ENCODE results near the gene SIRT7. TPM values are rescaled to one million over a fixed set of nuclear protein-coding genes. Genes with fewer than 3 reads are reported as not detected.
"Not testable (repeated sequence)": the region's sequence is repeated elsewhere in the genome, so short reads cannot be mapped to it uniquely, and the experiment has no call there.

SIRT7 gene
- total RNA-seq, 1 donor from 2014 or later, result 20.9 TPM

DNA sequence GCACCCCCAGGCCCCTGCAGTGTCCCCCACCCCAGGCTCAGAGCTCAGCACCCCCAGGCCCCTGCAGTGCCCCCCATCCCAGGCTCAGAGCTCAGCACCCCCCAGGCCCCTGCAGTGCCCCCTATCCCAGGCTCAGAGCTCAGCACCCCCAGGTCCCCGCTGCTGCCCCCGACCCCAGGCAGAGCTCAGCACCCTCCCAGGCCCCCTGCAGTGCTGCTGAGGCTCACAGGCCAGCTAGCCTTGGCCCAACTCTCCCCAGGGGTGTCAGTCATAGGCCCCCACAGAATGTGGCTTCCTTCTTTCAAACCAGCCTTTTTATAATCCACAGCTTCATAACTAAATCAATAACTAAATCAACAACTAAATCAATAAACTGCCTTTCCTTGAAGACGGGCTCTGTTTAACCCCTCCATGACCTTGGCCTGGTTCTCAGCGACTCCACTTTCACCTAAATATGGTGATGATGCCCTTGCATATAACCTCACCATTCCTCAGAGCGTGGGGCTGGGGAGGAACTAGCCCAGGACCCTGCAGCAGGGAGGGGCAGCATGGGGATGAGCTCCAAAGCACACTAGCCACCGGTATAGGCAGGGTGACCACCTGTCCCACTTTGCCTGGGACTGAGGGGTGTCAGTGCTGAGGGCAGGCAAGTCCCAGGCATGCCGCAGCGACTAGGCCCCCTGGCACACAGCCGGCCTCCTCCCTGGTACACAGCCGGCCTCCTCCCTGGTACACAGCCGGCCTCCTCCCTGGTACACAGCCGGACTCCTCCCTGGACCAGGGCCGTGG is 38.0 kb upstream of the SIRT7 start:
- H3K27ac Mint-ChIP-seq (ENCODE audit: unreplicated experiment), result no peak overlapping the region
- no peaks in the 10 kb centered on the region for H3K9me3 Mint-ChIP-seq (ENCODE audit: unreplicated experiment)
- peaks cover 18% of the 10 kb centered on the region for H3K27me3 Mint-ChIP-seq (ENCODE audit: unreplicated experiment)
- no peaks in the 10 kb centered on the region for H3K36me3 Mint-ChIP-seq (ENCODE audit: unreplicated experiment)
- TF ChIP-seq, protein P1, sequence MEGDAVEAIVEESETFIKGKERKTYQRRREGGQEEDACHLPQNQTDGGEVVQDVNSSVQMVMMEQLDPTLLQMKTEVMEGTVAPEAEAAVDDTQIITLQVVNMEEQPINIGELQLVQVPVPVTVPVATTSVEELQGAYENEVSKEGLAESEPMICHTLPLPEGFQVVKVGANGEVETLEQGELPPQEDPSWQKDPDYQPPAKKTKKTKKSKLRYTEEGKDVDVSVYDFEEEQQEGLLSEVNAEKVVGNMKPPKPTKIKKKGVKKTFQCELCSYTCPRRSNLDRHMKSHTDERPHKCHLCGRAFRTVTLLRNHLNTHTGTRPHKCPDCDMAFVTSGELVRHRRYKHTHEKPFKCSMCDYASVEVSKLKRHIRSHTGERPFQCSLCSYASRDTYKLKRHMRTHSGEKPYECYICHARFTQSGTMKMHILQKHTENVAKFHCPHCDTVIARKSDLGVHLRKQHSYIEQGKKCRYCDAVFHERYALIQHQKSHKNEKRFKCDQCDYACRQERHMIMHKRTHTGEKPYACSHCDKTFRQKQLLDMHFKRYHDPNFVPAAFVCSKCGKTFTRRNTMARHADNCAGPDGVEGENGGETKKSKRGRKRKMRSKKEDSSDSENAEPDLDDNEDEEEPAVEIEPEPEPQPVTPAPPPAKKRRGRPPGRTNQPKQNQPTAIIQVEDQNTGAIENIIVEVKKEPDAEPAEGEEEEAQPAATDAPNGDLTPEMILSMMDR (IDR thresholded peaks at IDR 0.05), result no peak
- no peak for DNase-seq (ENCODE audit: extremely low spot score, unreplicated experiment)
- H3K4me3 Mint-ChIP-seq (ENCODE audit: unreplicated experiment), result no peak overlapping the region
- H3K4me1 Mint-ChIP-seq (ENCODE audit: unreplicated experiment), result peaks cover 2% of the 10 kb centered on the region

DNA sequence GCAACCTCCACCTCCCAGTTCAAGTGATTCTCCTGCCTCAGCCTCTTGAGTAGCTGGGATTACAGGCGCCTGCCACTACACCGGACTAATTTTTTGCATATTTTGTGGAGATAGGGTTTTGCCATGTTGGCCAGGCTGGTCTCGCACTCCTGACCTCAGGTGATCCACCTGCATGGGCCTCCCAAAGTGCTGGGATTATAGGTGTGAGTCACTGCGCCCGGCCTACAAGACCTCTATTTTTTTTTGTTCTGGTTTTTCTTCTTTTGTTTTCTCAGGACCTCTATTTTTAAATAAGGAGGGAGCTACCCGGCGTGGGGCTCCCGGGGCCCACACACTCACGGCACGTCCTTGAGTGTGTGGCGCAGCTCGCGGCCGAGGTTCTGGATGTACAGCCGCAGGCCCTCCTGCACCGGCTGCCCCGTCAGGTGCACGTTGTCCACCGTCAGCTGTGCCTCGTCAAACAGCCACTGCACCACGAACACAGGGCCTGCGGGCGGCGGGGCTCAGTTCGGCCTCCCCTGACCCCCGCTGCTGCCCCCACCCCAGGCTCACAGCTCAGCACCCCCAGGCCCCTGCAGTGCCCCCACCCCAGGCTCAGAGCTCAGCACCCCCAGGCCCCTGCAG is 37.2 kb upstream of the SIRT7 start:
- Mint-ChIP-seq H3K27ac (ENCODE audit: unreplicated experiment) (no peak overlapping the region), H3K4me3 (ENCODE audit: unreplicated experiment) (no peak overlapping the region), H3K4me1 (ENCODE audit: unreplicated experiment) (peaks cover 2% of the 10 kb centered on the region), H3K36me3 (ENCODE audit: unreplicated experiment) (no peaks in the 10 kb centered on the region), H3K9me3 (ENCODE audit: unreplicated experiment) (no peaks in the 10 kb centered on the region), H3K27me3 (ENCODE audit: unreplicated experiment) (peaks cover 18% of the 10 kb centered on the region)
- TF ChIP-seq, protein P1 (IDR thresholded peaks at IDR 0.05), result no peak
- no peak for DNase-seq (ENCODE audit: extremely low spot score, unreplicated experiment)

DNA sequence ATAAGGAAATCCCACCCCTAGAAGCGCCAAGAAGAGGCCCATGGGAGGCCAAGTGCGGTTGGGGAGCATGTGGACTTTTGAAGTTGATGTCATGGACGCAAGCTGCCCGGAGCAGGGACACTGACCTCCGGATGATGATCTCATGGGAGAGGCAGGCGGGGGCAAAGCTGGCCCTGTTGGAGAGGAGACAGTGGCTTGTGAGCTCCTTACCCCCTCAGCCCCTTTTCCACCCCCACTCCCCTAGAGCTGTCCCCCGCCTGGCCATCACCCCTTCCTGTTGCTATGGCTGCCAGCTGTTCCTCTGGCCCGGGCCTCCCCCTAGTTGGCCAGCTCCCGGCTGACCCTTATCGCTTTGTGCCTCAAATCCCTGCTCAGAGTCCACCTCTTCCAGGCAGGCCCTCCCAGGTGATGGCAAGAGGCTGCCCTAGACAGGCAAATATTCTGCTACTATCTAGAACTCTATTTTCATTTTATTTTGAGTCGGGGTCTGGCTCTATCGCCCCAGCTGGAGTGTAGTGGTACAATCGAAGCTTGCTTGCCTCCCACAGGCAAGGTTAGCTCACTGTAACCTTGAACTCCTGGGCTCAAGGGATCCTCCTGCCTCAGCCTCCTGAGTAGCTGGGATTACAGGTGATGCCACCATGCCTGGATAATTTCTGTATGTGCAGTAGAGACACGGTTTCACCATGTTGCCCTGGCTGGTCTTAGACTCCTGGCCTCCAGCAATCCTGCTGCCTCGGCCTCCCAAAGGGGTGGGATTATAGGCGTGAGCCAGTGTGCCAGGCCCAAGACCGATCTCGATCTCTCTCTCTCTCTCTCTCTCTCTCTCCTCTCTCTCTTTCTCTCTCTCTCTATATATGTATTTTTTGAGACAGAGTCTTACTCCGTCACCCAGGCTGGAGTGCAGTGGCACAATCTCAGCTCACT is 36.4 kb upstream of the SIRT7 start:
- Mint-ChIP-seq H3K27me3 (ENCODE audit: unreplicated experiment) (peaks cover 18% of the 10 kb centered on the region), H3K9me3 (ENCODE audit: unreplicated experiment) (no peaks in the 10 kb centered on the region), H3K27ac (ENCODE audit: unreplicated experiment) (no peak overlapping the region), H3K4me1 (ENCODE audit: unreplicated experiment) (peaks cover 2% of the 10 kb centered on the region), H3K36me3 (ENCODE audit: unreplicated experiment) (no peaks in the 10 kb centered on the region), H3K4me3 (ENCODE audit: unreplicated experiment) (no peak overlapping the region)
- DNase-seq (ENCODE audit: extremely low spot score, unreplicated experiment), result no peak
- TF ChIP-seq, protein P1 (IDR thresholded peaks at IDR 0.05), result no peak

DNA sequence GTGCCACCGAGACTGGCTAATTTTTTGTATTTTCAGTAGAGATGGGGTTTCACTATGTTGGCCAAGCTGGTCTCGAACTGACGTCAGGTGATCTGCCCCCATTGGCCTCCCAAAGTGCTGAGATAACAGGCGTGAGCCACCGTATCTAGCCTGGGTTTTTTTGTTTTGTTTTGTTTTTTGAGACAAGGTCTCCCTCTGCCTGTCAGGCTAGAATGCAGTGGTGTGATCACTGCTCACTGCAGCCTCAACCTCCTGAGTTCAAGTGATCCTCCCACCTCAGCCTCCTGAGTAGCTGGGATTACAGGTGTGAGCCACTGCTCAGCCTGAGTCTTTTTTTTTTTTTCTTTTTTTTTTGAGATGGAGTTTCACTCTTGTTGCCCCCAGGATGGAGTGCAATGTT is 35.5 kb upstream of the SIRT7 start:
- H3K4me1 Mint-ChIP-seq (ENCODE audit: unreplicated experiment); H3K27ac Mint-ChIP-seq (ENCODE audit: unreplicated experiment); H3K36me3 Mint-ChIP-seq (ENCODE audit: unreplicated experiment); H3K4me3 Mint-ChIP-seq (ENCODE audit: unreplicated experiment); DNase-seq (ENCODE audit: extremely low spot score, unreplicated experiment); H3K9me3 Mint-ChIP-seq (ENCODE audit: unreplicated experiment): not testable (repeated sequence)
- TF ChIP-seq, protein P1 (IDR thresholded peaks at IDR 0.05), result peak; percentile 10
- H3K27me3 Mint-ChIP-seq (ENCODE audit: unreplicated experiment), result peaks cover 11% of the 10 kb centered on the region
